Measurements from ENCODE around the gene SEMA3A. TPM values are rescaled to one million over a fixed set of nuclear protein-coding genes. Genes with fewer than 3 reads are reported as not detected.

SEMA3A gene
- total RNA-seq, 2 experiments from 2014 or later = 1.2 to 1.7 TPM

DNA sequence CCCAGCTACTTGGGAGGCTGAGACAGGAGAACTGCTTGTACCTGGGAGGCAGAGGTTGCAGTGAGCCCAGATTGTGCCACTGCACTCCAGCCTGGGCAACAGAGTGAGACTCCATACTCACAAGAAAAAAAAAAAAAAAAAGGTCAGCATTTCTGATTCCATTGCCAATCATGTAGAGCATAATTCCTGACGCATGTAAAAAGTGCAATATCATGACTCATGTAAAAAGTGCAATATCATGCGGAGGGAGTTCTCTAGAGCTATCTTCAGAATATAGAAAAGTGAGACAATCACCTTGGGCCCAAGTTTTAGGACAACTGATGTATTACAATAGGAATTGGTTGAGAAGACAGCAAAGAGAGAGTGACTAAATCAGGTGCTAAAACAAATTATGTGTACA, 85.8 kb downstream of the SEMA3A start:
- Mint-ChIP-seq H3K4me1 (ENCODE audit: low read depth) (no peaks in the 10 kb centered on the region), H3K36me3 (ENCODE audit: low read depth) (no peaks in the 10 kb centered on the region), H3K27ac (no peak overlapping the region), H3K4me3 (no peak overlapping the region), H3K9me3 (no peaks in the 10 kb centered on the region), H3K27me3 (no peaks in the 10 kb centered on the region)
- ChIA-PET CTCF (no interaction called here), POLR2A (no interaction called here)
- TF ChIP-seq, protein P1, sequence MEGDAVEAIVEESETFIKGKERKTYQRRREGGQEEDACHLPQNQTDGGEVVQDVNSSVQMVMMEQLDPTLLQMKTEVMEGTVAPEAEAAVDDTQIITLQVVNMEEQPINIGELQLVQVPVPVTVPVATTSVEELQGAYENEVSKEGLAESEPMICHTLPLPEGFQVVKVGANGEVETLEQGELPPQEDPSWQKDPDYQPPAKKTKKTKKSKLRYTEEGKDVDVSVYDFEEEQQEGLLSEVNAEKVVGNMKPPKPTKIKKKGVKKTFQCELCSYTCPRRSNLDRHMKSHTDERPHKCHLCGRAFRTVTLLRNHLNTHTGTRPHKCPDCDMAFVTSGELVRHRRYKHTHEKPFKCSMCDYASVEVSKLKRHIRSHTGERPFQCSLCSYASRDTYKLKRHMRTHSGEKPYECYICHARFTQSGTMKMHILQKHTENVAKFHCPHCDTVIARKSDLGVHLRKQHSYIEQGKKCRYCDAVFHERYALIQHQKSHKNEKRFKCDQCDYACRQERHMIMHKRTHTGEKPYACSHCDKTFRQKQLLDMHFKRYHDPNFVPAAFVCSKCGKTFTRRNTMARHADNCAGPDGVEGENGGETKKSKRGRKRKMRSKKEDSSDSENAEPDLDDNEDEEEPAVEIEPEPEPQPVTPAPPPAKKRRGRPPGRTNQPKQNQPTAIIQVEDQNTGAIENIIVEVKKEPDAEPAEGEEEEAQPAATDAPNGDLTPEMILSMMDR (IDR thresholded peaks at IDR 0.05) = no peak
- DNase-seq (no peak), ATAC-seq (no peak)
- intact Hi-C loops (cut with micrococcal nuclease) = no loop called here

DNA sequence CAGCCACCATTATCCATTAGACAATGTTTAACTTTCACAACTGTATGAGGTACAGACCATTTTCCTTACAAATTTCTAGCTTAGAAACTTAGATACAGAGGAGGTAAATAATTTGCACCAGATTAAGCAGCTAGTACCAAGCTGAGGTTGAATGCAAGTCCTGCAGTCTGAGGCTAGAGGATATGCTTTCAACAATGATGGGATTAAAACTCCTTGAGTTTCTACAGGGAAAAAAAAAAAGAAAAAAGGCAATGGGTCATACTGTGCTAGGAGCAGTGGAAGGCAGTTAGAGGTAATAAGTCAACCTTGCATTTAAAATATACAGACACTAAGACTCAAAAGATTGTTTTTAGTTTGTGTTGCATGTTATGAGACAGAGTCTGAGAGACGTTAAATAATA, 86.5 kb downstream of the SEMA3A start:
- CTCF ChIA-PET = no interaction called here
- Mint-ChIP-seq H3K27me3 (no peaks in the 10 kb centered on the region), H3K9me3 (no peaks in the 10 kb centered on the region), H3K27ac (no peak overlapping the region), H3K36me3 (ENCODE audit: low read depth) (no peaks in the 10 kb centered on the region), H3K4me3 (no peak overlapping the region), H3K4me1 (ENCODE audit: low read depth) (no peaks in the 10 kb centered on the region)
- TF ChIP-seq, protein P1 (IDR thresholded peaks at IDR 0.05) = no peak
- no peak for ATAC-seq
- POLR2A ChIA-PET = no interaction called here
- no peak for DNase-seq
- intact Hi-C loops (cut with micrococcal nuclease) = no loop called here

DNA sequence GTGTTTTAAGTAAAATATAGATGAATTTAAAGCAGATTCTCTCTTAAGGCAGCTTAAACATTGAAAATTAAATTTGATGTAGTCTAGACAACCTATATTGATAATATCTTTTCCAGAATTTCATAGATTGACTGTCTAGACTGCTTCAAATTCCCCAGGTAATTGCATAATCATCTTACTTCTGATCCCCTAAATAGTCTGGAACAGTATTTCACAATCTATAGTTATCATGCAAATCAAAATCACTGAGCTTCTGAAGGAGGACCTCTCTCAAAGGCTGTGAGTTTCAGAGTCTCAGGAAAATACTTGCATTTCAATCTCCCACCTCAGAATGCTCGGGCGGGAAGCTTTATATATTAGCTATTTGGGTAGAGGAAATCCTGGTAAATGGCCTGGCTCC, 87.3 kb downstream of the SEMA3A start:
- no peak overlapping the region for H3K27ac Mint-ChIP-seq
- H3K27me3 Mint-ChIP-seq = no peaks in the 10 kb centered on the region
- no peaks in the 10 kb centered on the region for H3K4me1 Mint-ChIP-seq (ENCODE audit: low read depth)
- H3K36me3 Mint-ChIP-seq (ENCODE audit: low read depth) = no peaks in the 10 kb centered on the region
- H3K4me3 Mint-ChIP-seq = no peak overlapping the region
- CTCF ChIA-PET = no interaction called here
- intact Hi-C loops (cut with micrococcal nuclease) = no loop called here
- ATAC-seq (no peak), DNase-seq (no peak)
- TF ChIP-seq, protein P1 (IDR thresholded peaks at IDR 0.05) = no peak
- POLR2A ChIA-PET = no interaction called here
- peaks cover under 1% of the 10 kb centered on the region for H3K9me3 Mint-ChIP-seq

DNA sequence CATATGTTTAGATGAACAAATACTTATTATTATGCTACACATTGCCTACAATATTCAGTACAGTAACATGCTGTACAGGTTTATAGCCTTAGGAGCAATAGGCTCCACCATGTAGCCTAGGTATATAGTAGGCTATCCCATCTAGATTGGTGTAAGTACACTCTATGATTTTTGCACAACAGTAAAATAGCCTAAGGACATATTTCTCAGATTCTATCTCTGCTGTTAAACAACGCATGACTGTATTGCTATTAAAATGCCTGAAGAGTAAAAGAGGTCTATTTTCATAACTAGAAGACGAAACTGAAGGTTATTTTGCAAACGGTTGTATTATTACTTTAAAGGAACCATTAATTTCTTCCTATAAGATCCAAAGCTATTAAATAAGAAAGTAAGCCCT, 88.3 kb downstream of the SEMA3A start:
- POLR2A ChIA-PET = no interaction called here
- Mint-ChIP-seq H3K4me3 (no peak overlapping the region), H3K27ac (no peak overlapping the region), H3K27me3 (no peaks in the 10 kb centered on the region), H3K9me3 (peaks cover 2% of the 10 kb centered on the region), H3K36me3 (ENCODE audit: low read depth) (no peaks in the 10 kb centered on the region), H3K4me1 (ENCODE audit: low read depth) (no peaks in the 10 kb centered on the region)
- CTCF ChIA-PET = no interaction called here
- intact Hi-C loops (cut with micrococcal nuclease) = no loop called here
- TF ChIP-seq, protein P1 (IDR thresholded peaks at IDR 0.05) = no peak
- DNase-seq (no peak), ATAC-seq (no peak)

DNA sequence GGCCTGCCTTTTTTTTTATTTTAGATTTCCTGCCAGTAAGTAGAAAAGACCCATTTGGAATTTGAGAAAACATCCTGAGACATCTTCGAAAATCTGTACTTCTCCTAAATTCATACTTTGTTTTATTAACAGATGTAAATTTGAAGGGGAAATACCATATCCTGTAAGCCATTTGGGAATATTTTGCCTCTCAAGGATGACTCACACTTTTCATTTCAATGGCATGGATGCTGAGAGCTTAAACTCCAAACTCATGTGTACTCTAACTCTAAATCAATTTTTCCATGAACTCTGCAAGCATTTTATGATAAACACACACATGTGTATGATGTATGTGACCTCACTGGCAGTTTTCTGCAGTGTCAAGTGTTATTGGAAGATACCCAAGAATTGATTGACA, 89.0 kb downstream of the SEMA3A start:
- Mint-ChIP-seq H3K9me3 (peaks cover 2% of the 10 kb centered on the region), H3K36me3 (ENCODE audit: low read depth) (no peaks in the 10 kb centered on the region), H3K4me3 (no peak overlapping the region), H3K27ac (no peak overlapping the region), H3K4me1 (ENCODE audit: low read depth) (no peaks in the 10 kb centered on the region), H3K27me3 (no peaks in the 10 kb centered on the region)
- ChIA-PET POLR2A (no interaction called here), CTCF (no interaction called here)
- intact Hi-C loops (cut with micrococcal nuclease) = no loop called here
- DNase-seq = no peak
- TF ChIP-seq, protein P1 (IDR thresholded peaks at IDR 0.05) = no peak
- ATAC-seq = no peak
